ENCODE data around the gene HEBP2. TPM values are rescaled to one million over a fixed set of nuclear protein-coding genes. Genes with fewer than 3 reads are reported as not detected.
"Not testable (repeated sequence)": the region's sequence is repeated elsewhere in the genome, so short reads cannot be mapped to it uniquely, and the experiment has no call there.

Gene HEBP2, protein sequence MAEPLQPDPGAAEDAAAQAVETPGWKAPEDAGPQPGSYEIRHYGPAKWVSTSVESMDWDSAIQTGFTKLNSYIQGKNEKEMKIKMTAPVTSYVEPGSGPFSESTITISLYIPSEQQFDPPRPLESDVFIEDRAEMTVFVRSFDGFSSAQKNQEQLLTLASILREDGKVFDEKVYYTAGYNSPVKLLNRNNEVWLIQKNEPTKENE
- 17.2 and 20.0 TPM in 2 replicates for total RNA-seq

DNA sequence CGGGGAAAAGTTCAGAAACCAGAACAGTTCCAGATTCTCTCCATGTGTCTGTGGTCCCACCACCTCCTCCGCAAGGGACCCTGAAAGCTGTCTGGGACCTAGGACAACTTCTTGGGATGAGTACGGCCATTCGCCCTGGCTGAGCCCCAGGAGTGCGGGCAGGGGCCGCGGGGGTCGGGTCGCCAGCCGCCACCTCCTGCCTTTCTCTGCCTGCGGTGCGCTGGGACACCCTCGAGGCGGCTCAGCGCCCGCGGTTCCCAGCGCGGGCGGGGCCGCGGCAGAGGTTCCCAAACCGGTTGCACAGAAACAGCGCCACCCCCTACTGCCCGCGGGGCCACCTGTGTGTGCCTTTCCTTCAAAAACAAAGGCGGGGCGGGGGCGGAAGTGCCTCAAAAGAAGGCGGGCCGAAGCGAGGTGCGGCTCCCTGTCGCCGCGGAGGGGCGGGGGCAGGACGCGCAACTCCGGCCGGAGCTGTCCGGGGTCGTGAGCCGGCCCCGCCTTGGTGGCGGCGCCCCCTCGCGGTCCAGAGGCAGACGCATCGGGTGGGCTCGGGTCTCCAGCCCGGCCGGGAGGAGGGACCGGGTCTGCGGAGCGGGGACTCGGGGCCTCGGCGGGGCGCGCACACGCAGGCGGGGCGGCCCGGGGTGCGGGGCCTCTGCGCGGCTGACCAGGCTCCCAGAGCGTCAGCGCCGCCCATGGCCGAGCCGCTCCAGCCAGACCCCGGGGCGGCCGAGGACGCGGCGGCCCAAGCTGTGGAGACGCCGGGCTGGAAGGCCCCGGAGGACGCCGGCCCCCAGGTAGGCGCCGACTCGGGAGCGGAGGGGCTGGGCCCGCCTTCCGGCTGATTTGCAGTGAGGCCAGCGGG, at the start of gene HEBP2:
Gene HEBP2 (plus strand): TSS at position 423 of the 865 bp plus-strand sequence. CDS start 273 bp downstream, at position 696.
- Mint-ChIP-seq H3K27me3 (ENCODE audit: low read depth) (peaks cover 13% of the 10 kb centered on the region), H3K27ac (peak within 1 kb of the TSS; percentile 26), H3K9me3 (no peaks in the 10 kb centered on the region), H3K4me1 (ENCODE audit: low read depth) (peaks cover 18% of the 10 kb centered on the region), H3K36me3 (ENCODE audit: low read depth) (peaks cover 27% of the 10 kb centered on the region), H3K4me3 (ENCODE audit: low read depth) (peak within 1 kb of the TSS; percentile 77)
- DNase-seq (ENCODE audit: low spot score): peak; percentile 84
- intact Hi-C loops (cut with micrococcal nuclease): loop anchor here (10.0 kb wide), 2 partner anchors 289 to 371 kb away; partner anchors contain the start of gene CCDC28A

DNA sequence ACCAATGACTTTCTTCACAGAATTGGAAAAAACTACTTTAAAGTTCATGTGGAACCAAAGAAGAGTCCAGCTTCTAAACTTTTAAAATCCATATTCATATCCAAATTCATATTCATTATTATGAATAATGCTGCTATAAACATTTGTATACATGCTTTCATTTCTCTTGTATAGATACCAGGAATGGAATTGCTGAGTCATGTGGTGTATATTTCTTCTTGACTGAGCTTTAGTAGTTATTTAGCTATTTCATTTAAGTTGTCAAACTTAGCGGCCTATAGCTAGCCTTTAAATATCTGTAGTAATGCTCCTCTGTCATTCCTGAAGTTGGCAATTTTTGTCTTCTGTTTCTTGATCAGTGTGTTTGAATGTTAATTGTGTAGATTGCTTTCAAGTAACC, 46.1 kb upstream of the HEBP2 start:
- H3K4me1 Mint-ChIP-seq (ENCODE audit: low read depth): no peaks in the 10 kb centered on the region
- no peak overlapping the region for H3K27ac Mint-ChIP-seq
- H3K36me3 Mint-ChIP-seq (ENCODE audit: low read depth): no peaks in the 10 kb centered on the region
- no peaks in the 10 kb centered on the region for H3K9me3 Mint-ChIP-seq
- DNase-seq (ENCODE audit: low spot score): no peak
- H3K27me3 Mint-ChIP-seq (ENCODE audit: low read depth): peaks cover 12% of the 10 kb centered on the region
- no peak overlapping the region for H3K4me3 Mint-ChIP-seq (ENCODE audit: low read depth)
- intact Hi-C loops (cut with micrococcal nuclease): no loop called here

DNA sequence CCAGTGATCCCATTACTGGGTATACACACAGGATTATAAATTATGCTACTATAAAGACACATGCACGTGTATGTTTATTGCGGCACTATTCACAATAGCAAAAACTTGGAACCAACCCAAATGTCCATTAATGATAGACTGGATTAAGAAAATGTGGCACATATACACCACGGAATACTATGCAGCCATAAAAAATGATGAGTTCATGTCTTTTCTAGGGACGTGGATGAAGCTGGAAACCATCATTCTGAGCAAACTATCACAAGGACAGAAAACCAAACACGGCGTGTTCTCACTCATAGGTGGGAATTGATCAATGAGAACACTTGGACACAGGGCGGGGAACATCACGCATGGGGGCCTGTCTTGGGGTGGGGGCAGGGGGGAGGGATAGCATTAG, 35.3 kb upstream of the HEBP2 start:
- DNase-seq (ENCODE audit: low spot score); H3K36me3 Mint-ChIP-seq (ENCODE audit: low read depth); H3K9me3 Mint-ChIP-seq; intact Hi-C loops (cut with micrococcal nuclease); H3K4me1 Mint-ChIP-seq (ENCODE audit: low read depth); H3K27ac Mint-ChIP-seq; H3K4me3 Mint-ChIP-seq (ENCODE audit: low read depth): not testable (repeated sequence)
- H3K27me3 Mint-ChIP-seq (ENCODE audit: low read depth): peaks cover 24% of the 10 kb centered on the region

DNA sequence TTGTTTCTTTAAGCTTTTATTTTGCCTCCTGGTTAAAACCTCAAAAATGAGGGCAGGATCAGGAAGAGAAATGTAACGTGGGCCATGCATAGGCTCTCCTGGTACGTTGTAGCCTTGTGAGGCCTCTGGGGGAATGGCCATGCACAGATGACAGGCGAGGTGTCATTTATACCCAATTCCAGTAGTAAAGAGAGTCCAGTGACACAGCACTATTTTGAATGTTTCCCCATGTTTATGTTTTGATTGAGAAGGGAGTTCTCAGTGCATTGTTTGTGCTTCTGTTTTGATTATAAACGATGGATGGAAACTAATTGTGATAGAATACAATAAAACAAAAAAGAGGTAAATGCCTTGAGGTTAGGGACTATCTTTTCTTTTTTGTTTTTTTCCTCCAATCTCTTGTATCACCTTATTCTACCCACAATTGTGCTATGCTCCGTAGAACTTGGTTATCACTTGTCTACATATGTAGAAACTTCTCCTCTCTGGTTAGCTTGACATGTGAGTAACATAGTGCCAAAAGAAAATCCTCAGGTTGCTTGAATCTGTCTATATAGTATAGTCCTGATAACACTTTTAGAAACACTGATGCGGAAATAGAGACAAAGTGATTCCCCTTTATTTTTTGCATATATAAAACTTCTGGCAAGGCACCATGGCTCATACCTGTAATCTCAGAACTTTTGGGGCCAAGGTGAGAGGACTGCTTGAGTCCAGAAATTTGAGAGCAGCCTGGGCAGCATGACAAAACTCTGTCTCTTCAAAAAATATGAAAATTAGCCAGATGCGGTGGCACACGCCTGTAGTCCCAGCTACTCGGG, 33.2 kb upstream of the HEBP2 start:
- Mint-ChIP-seq H3K9me3 (peaks cover 6% of the 10 kb centered on the region), H3K27me3 (ENCODE audit: low read depth) (peaks cover 25% of the 10 kb centered on the region), H3K4me1 (ENCODE audit: low read depth) (peaks cover 2% of the 10 kb centered on the region), H3K27ac (no peak overlapping the region), H3K36me3 (ENCODE audit: low read depth) (no peaks in the 10 kb centered on the region), H3K4me3 (ENCODE audit: low read depth) (no peak overlapping the region)
- no peak for DNase-seq (ENCODE audit: low spot score)
- intact Hi-C loops (cut with micrococcal nuclease): no loop called here

DNA sequence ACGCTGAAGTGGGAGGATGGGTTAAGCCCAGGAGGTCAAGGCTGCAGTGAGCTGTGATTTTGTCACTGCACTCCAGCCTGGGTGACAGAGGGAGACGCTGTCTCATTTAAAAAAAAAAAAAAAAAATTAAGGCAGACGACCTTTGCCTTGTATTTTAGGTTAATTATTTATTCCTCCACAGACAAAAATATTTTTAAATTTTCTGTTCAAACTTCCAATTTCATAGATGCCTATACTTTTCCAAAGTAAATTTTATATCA, 32.6 kb upstream of the HEBP2 start:
- H3K27ac Mint-ChIP-seq: no peak overlapping the region
- H3K9me3 Mint-ChIP-seq: peaks cover 6% of the 10 kb centered on the region
- H3K36me3 Mint-ChIP-seq (ENCODE audit: low read depth): no peaks in the 10 kb centered on the region
- no peak overlapping the region for H3K4me3 Mint-ChIP-seq (ENCODE audit: low read depth)
- intact Hi-C loops (cut with micrococcal nuclease): no loop called here
- DNase-seq (ENCODE audit: low spot score): no peak
- peaks cover 24% of the 10 kb centered on the region for H3K27me3 Mint-ChIP-seq (ENCODE audit: low read depth)
- peaks cover 2% of the 10 kb centered on the region for H3K4me1 Mint-ChIP-seq (ENCODE audit: low read depth)

DNA sequence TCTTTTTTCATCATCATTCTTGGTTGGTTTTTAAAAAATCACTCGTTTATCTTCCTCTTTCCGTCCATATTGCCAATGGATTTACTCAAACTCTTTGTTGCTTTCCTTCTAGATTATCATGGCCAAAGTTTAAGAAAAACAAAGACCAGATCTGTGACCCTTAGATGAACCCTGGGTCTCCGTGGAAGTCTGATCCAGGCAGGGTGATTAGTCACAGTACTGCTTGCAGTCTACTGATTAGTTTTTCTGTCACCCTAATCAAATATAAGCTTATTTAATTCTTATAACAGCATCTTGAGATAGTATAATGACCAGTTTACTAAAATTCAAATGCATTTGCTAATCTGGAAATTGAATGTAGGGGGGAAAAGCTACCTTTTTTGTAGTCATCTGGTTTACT, 32.3 kb upstream of the HEBP2 start:
- H3K27ac Mint-ChIP-seq: no peak overlapping the region
- peaks cover 2% of the 10 kb centered on the region for H3K4me1 Mint-ChIP-seq (ENCODE audit: low read depth)
- no peak for DNase-seq (ENCODE audit: low spot score)
- peaks cover 6% of the 10 kb centered on the region for H3K9me3 Mint-ChIP-seq
- H3K4me3 Mint-ChIP-seq (ENCODE audit: low read depth): no peak overlapping the region
- intact Hi-C loops (cut with micrococcal nuclease): no loop called here
- no peaks in the 10 kb centered on the region for H3K36me3 Mint-ChIP-seq (ENCODE audit: low read depth)
- H3K27me3 Mint-ChIP-seq (ENCODE audit: low read depth): peaks cover 24% of the 10 kb centered on the region

DNA sequence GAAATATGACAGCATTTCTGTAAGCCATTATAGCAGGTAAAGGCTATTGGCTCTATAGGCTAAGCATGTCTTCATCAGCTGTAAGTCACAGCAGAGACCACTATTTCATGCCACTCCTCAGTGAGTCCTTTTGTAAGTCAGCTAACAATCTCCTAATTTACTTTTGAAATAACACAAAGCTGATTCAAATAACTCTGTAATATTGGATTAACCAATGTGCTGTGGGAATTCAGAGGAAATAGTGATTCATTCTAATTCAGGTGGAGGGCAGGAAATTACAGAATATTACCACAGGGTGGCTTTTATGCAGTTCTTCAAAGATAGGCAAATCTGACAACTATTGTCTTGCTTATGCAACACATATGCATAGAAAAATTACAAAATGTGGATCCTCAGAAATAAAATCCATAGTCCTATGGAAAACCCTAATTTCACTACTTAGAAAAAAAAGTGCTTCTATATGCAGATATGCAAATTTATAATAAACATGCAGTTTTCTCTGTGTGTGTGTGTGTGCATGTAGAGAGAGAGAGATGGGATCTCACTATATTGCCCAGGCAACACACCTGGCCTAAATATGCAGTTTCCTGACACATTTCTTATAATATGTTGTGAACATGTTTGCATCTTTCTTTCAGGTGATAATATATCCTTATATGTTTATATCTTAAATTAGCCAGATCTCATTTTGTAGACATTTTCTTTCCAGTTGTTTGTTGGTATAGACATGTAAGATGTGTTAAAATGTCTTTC, 31.1 kb upstream of the HEBP2 start:
- Mint-ChIP-seq H3K4me1 (ENCODE audit: low read depth) (peaks cover 2% of the 10 kb centered on the region), H3K36me3 (ENCODE audit: low read depth) (no peaks in the 10 kb centered on the region), H3K4me3 (ENCODE audit: low read depth) (no peak overlapping the region), H3K27me3 (ENCODE audit: low read depth) (peaks cover 22% of the 10 kb centered on the region), H3K27ac (no peak overlapping the region), H3K9me3 (peaks cover 2% of the 10 kb centered on the region)
- intact Hi-C loops (cut with micrococcal nuclease): no loop called here
- DNase-seq (ENCODE audit: low spot score): no peak

DNA sequence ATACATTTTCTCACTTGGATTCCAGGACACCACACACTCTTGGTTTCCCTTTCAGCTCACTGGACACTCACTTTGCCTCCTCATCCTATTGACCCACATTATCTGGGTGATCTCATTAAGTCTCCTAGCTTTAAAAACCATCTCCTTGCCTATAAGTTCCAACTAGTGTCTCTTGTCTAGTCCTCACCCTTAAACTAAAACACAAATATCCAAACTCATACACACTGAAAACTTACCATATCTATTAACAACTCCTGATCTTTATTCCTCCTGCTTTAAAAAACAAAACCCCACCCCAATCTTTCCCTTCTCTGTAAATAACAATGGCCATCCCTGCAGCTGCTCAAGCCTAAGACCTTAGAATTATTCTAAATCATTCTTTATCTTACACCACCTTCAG, 29.8 kb upstream of the HEBP2 start:
- peaks cover 22% of the 10 kb centered on the region for H3K27me3 Mint-ChIP-seq (ENCODE audit: low read depth)
- no peak for DNase-seq (ENCODE audit: low spot score)
- no peak overlapping the region for H3K4me3 Mint-ChIP-seq (ENCODE audit: low read depth)
- H3K4me1 Mint-ChIP-seq (ENCODE audit: low read depth): peaks cover 2% of the 10 kb centered on the region
- H3K27ac Mint-ChIP-seq: no peak overlapping the region
- H3K36me3 Mint-ChIP-seq (ENCODE audit: low read depth): no peaks in the 10 kb centered on the region
- no peaks in the 10 kb centered on the region for H3K9me3 Mint-ChIP-seq
- intact Hi-C loops (cut with micrococcal nuclease): no loop called here

DNA sequence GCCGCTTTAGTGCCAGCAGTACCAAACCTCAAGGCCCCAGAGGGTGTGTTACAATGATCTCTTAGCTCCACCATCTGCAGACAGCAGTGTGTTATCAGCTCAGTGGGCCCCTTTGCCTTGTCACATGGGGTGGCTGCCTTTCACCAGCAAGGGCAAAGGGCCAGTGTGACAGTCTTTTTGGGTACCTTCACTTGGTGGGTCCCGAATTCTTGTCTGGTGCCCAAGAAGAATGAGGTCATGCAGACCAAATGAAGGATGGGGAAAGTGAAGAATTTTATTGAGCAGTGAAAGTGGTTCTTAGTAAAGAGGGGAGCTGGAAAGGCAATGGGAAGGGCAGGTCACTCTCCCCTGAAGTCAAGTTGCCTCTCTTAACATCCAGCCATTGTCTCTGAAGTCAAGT, 29.2 kb upstream of the HEBP2 start:
- no peaks in the 10 kb centered on the region for H3K36me3 Mint-ChIP-seq (ENCODE audit: low read depth)
- intact Hi-C loops (cut with micrococcal nuclease): no loop called here
- H3K9me3 Mint-ChIP-seq: no peaks in the 10 kb centered on the region
- no peak overlapping the region for H3K27ac Mint-ChIP-seq
- H3K4me3 Mint-ChIP-seq (ENCODE audit: low read depth): no peak overlapping the region
- H3K4me1 Mint-ChIP-seq (ENCODE audit: low read depth): peaks cover 2% of the 10 kb centered on the region
- DNase-seq (ENCODE audit: low spot score): no peak
- peaks cover 22% of the 10 kb centered on the region for H3K27me3 Mint-ChIP-seq (ENCODE audit: low read depth)

DNA sequence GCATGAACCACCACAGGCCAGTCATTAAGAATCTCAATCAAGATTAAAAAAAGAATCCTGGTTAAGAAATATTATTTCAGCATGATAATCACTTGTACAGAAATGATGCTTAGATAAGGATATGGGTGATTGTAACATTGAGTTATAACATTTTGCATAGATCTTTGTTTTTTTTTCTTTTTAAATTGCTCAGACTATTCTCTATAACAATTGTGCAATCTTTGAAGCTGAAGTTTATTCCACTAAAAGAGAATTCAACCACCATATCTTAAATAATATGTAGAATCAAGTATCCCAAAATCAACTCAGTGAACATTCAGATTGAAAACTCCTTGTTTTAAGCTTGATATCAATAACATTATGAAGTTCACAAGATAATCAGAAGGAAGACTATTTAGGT, 27.0 kb upstream of the HEBP2 start:
- H3K4me1 Mint-ChIP-seq (ENCODE audit: low read depth): peaks cover 2% of the 10 kb centered on the region
- H3K27me3 Mint-ChIP-seq (ENCODE audit: low read depth): peaks cover 11% of the 10 kb centered on the region
- H3K9me3 Mint-ChIP-seq: no peaks in the 10 kb centered on the region
- H3K4me3 Mint-ChIP-seq (ENCODE audit: low read depth): no peak overlapping the region
- no peak overlapping the region for H3K27ac Mint-ChIP-seq
- no peaks in the 10 kb centered on the region for H3K36me3 Mint-ChIP-seq (ENCODE audit: low read depth)
- intact Hi-C loops (cut with micrococcal nuclease): no loop called here
- no peak for DNase-seq (ENCODE audit: low spot score)

DNA sequence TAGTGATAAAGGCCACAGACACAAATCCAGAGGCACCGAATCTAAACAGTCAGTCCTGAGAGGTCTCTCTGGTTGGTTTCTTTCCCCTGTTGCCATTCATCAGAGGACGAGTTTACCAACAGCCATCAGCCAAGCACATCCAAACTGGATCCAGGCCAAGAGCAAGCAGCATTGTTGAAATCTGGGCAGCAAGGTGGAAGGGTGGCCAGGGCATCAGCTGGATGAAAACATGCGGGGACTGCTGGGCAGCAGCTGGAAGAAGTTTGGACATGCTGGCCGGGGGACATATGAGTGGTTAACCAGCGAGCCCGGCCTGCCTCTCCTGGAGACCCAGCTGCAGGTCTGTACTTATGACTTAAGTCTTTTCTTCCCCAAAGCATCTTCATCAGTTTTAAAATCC, 26.2 kb upstream of the HEBP2 start, which contains the start of gene SMIM28:
Gene SMIM28 (plus strand): TSS at position 62 of the 400 bp plus-strand sequence. CDS start 168 bp downstream, at position 230.
- intact Hi-C loops (cut with micrococcal nuclease): no loop called here
- H3K36me3 Mint-ChIP-seq (ENCODE audit: low read depth): no peaks in the 10 kb centered on the region
- H3K9me3 Mint-ChIP-seq: no peaks in the 10 kb centered on the region
- H3K4me3 Mint-ChIP-seq (ENCODE audit: low read depth): no peak within 1 kb of the TSS
- H3K27me3 Mint-ChIP-seq (ENCODE audit: low read depth): peaks cover 10% of the 10 kb centered on the region
- H3K4me1 Mint-ChIP-seq (ENCODE audit: low read depth): no peaks in the 10 kb centered on the region
- DNase-seq (ENCODE audit: low spot score): no peak
- H3K27ac Mint-ChIP-seq: no peak within 1 kb of the TSS

DNA sequence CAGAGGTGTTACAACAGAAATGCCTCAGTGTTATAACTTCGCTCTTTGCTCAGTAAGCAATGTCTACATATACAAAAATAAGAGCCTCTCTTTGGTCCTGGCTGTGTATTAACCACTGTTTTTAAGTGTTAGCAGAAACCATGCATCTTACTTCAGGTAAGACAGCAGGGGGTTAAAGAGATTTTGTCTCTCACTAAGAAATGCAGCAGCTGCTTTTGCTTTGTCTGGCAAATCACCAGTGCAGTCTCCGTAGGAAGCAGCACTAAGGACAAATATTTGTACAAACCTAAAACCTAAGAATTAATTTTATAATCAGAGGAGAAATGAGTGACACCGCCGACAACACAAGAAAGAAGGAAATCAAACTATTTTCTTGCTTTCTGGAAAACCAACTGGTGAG, 25.6 kb upstream of the HEBP2 start:
- H3K4me1 Mint-ChIP-seq (ENCODE audit: low read depth): no peaks in the 10 kb centered on the region
- no peak for DNase-seq (ENCODE audit: low spot score)
- intact Hi-C loops (cut with micrococcal nuclease): no loop called here
- H3K27ac Mint-ChIP-seq: no peak overlapping the region
- no peak overlapping the region for H3K4me3 Mint-ChIP-seq (ENCODE audit: low read depth)
- H3K27me3 Mint-ChIP-seq (ENCODE audit: low read depth): peaks cover 11% of the 10 kb centered on the region
- H3K9me3 Mint-ChIP-seq: no peaks in the 10 kb centered on the region
- H3K36me3 Mint-ChIP-seq (ENCODE audit: low read depth): no peaks in the 10 kb centered on the region

All from activated T-helper 2 cell treated with anti-CD3 and anti-CD28 coated beads, Interferon-gamma antibody, Interleukin-2, Interleukin-4, amounts not matched to agents 10 μg/mL and 5 μg/mL and 100 μg/mL, durations not matched to agents 14 hours and 24 hours and 36 hours (primary cell).